ENCODE data around the gene ATAD1.
"Not testable (repeated sequence)": the region's sequence is repeated elsewhere in the genome, so short reads cannot be mapped to it uniquely, and the experiment has no call there.

ATAD1 gene, protein sequence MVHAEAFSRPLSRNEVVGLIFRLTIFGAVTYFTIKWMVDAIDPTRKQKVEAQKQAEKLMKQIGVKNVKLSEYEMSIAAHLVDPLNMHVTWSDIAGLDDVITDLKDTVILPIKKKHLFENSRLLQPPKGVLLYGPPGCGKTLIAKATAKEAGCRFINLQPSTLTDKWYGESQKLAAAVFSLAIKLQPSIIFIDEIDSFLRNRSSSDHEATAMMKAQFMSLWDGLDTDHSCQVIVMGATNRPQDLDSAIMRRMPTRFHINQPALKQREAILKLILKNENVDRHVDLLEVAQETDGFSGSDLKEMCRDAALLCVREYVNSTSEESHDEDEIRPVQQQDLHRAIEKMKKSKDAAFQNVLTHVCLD

DNA sequence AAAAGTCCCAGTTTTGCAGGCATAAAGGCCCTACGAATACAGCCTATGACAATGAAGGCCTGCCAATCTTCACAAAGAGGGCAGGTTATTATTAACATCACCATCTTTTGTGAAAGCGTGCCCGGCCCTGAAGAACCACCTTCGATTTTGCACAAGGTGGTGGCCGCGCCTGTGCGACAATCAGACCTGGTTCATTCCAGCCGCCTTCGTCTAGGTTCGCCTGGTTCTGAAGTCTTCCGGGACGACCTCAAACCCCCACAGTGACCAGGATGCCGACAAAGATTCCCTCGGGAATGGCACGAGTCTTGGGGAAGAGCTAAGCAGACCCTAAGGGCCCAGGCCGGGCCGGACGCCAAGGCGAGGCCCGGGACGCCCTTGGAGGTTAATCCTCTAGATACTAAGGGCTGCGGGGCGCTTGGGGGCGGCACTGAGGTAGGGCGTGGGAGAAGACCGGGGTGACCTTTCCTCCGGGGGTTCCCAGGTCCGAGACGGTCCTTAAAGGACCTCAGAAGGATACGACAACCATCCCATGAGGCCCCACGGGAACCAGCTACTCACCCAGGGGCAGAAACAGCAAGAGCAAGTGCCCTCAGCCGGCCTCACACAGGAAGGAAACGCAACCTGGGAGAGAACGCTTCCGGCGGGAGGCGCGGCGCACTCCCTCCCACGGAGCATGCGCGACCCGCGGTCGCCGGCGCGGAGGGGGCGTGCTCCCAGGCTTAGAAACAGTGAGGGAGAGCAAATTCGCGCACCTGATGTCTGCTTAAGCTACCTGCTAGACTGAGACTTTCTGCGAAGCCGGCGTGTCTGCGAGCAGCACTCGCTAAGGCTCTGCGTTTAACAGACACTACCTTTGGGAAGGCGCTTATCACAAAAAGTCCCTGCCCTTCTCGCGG is at the start of gene ATAD1:
Gene ATAD1 (minus strand): TSS at position 618 of the 896 bp plus-strand sequence. CDS start 3,627 bp downstream, outside the sequence.
- DNase-seq, result peak; percentile 89

DNA sequence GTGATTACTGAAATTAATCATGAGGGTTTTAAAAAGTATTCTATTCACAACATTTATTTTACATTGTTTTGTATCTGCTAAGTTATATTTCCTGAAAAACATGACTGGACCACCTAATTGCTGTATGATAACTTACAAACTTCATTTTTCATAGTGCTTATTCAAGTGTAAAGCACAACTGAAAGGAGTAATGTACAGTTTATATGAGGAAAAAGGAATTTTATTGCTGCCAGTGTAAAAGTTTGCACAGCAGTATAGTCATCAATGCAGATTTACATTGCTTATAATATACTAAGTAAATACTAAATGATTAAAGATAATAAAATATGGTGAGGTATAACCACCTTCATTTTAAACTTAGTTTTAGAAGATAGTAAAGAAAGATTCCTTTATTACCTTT is 49.4 kb upstream of the ATAD1 start:
- DNase-seq, result no peak

DNA sequence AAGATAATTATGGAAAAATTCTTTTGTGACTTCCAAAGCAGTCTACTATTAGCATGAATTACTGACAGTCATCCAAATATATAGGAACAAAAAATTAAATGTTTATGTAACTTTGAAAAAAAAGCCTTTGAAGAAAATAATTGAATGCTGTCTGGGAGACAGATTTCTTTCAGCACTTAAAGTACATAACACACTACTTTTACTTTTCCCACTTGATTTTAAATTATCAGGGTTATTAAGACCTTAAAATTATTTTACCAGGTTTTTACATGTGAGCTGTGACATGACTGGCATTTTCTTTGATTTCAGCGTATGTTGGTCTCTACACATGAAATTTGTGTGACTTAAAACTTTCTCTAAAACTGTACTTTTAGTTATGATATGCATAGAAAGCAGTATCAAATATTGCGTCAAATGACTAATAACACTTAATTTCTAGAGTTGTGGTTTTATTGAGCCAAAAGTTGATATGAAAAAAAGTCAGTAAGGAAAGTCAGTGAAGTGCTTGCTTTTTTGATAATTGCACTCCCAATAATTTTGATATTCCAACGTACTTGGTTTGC is 48.5 kb upstream of the ATAD1 start:
- no peak for DNase-seq

DNA sequence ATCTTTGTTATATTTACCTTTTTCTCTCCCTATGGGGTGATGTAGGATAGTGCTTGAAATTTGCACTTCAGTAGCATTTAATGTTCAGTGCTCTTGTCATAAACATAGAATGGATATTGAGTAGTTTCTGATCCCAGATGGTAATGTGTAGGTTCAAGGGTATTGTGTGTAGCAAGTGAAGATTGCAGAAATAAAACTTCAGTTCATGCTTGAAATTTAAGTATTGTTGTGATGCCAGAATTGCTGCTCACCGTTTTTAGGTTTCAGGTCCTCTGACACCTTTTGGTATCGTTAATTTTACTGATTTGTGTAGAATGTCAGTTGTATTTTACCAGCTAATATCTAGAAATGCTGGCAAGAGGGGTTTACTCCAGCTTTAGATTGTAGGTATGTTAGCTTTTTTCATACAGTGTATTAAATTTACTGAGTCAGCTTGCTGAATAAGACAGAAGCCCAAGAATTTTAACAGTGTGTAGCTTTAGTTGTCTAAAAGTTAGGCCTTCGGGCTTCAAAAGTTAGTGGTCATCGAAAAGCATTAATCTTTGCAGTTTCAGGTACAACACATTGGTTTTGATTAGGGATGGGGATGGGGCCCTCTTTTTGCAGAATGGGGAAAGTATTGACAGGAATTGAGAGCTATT is 47.3 kb upstream of the ATAD1 start:
- no peak for DNase-seq

DNA sequence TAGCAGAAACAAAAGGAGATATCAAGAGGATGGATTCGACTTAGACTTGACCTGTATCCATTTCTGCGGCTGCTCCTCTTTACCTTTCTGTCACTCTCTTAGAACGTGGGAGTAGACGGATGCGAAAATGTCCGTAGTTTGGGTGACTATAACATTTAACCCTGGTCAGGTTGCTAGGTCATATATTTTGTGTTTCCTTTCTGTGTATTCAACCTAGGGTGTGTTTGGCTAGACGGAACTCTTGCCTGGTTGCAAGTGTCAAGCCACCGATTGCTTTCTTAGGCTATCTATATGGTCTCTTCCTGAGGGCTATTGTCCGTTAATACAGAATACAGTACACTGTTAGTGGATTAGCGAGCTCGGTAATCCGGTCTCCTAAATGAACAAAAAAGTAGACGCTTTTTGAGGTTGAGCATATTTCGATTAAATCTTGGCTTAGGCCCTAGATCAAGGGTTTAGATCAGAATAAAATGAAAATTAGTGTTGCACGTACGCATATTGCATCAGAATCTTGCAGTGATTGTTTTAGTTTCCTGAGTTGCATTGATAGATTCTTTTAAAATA is 46.6 kb upstream of the ATAD1 start:
- DNase-seq, result no peak

DNA sequence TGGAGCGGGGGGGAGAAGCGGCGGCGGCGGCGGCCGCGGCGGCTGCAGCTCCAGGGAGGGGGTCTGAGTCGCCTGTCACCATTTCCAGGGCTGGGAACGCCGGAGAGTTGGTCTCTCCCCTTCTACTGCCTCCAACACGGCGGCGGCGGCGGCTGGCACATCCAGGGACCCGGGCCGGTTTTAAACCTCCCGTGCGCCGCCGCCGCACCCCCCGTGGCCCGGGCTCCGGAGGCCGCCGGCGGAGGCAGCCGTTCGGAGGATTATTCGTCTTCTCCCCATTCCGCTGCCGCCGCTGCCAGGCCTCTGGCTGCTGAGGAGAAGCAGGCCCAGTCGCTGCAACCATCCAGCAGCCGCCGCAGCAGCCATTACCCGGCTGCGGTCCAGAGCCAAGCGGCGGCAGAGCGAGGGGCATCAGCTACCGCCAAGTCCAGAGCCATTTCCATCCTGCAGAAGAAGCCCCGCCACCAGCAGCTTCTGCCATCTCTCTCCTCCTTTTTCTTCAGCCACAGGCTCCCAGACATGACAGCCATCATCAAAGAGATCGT is 46.0 kb upstream of the ATAD1 start:
- peak; percentile 21 for DNase-seq

DNA sequence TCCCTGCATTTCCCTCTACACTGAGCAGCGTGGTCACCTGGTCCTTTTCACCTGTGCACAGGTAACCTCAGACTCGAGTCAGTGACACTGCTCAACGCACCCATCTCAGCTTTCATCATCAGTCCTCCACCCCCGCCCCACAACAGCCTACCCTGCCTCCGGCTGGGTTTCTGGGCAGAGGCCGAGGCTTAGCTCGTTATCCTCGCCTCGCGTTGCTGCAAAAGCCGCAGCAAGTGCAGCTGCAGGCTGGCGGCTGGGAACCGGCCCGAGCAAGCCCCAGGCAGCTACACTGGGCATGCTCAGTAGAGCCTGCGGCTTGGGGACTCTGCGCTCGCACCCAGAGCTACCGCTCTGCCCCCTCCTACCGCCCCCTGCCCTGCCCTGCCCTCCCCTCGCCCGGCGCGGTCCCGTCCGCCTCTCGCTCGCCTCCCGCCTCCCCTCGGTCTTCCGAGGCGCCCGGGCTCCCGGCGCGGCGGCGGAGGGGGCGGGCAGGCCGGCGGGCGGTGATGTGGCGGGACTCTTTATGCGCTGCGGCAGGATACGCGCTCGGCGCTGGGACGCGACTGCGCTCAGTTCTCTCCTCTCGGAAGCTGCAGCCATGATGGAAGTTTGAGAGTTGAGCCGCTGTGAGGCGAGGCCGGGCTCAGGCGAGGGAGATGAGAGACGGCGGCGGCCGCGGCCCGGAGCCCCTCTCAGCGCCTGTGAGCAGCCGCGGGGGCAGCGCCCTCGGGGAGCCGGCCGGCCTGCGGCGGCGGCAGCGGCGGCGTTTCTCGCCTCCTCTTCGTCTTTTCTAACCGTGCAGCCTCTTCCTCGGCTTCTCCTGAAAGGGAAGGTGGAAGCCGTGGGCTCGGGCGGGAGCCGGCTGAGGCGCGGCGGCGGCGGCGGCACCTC is 45.3 kb upstream of the ATAD1 start, which contains the start of the genes KLLN and PTEN:
Gene KLLN (minus strand): TSS at position 481 of the 891 bp plus-strand sequence. CDS start 1,046 bp downstream, outside the sequence.
Gene PTEN (plus strand): TSS at position 573 of the 891 bp plus-strand sequence. CDS start 845 bp downstream, outside the sequence.
- DNase-seq, result peak; percentile 74

DNA sequence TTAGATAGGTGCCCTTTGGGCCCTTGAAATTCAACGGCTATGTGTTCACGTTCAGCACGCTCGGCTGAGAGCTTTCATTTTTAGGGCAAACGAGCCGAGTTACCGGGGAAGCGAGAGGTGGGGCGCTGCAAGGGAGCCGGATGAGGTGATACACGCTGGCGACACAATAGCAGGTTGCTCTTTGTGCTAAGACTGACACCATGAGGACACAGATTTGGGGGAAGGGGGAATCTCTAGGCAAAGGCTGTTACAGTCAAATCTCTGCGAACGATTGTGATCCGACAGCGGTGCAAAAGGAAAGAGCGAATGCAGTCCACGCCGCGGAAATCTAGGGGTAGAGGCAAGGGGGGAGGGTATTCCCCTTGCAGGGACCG is 44.6 kb upstream of the ATAD1 start:
- DNase-seq, result no peak

DNA sequence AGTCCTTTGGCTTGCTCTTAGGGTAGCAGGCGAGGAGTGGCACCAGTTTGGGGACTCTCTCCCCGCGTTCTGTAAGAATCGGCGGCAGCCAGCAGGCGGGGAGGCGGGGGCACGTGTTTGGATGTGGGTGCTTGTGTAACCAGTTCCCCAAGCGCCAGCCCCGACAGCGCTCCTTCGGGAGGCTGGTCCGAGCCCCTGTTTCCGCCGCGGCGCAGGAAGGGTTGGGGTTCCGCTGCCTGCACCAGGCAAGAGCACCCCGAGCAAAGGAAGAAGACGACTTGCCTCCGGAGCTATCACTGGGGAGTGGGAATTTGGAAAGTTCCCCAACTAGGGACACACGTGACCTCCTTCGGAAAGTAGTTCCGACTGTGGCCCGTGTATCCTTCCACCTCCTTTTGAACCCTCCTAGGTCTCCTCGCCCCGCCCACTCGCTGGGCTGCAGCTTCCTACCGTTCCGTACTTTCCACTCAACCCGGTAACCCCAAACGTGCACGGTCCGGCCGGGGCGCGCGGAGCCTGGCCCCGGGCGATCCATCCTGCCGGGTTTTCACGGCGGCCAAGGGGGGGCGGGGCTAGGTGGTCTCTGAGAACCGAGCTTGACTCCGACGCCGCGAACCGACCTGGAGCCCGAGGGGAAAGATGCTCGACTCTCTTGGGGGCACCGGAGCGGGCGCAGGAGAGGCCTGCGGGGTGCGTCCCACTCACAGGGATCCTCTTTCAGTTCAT is 44.1 kb upstream of the ATAD1 start:
- DNase-seq, result peak; percentile 91

DNA sequence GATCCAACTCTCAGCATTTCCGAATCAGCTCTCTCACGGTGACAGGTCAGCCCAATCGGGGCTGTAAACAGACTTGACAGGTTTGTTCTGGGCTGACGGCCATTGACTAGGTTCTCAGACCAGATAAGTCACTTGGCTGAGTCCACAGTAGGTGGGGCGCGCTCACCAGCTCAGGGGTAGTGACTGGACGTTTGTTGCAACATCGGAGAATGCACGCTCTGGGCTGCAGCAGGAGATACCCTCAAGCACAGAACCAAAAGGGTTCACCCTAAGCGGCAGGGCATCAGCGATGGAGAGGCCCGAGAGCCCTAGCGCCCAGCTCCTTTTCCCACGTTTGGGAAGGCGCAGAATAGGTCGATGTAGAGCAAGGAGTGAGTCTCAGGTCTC is 43.5 kb upstream of the ATAD1 start:
- peak; percentile 2 for DNase-seq

DNA sequence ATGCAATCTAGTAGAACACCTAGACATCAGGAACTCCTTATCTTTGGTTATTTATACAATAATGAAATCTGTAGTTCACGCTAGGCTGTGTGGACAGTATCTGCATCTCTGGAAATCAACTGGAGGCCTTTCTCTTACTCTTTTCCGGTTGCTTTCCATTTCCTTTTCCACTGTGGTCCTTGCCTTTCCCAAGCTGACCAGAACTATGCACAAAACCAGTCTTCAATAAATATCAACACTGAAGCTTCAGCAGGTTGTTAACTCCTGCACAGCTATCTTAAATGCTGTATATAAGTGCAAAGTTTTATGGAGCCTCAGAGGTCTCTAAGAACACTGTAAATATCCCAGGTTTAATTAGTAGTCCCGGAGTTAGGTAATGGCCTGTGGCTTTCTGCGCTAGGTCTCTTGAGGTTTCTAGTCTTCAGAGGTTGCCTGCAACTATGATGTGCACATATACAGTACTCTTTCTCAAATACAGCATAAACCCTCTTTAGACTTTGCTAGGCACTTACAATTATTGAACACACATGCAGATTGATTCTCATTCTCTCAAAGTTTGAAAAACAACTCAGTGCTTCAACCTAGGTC is 42.9 kb upstream of the ATAD1 start:
- DNase-seq, result no peak

DNA sequence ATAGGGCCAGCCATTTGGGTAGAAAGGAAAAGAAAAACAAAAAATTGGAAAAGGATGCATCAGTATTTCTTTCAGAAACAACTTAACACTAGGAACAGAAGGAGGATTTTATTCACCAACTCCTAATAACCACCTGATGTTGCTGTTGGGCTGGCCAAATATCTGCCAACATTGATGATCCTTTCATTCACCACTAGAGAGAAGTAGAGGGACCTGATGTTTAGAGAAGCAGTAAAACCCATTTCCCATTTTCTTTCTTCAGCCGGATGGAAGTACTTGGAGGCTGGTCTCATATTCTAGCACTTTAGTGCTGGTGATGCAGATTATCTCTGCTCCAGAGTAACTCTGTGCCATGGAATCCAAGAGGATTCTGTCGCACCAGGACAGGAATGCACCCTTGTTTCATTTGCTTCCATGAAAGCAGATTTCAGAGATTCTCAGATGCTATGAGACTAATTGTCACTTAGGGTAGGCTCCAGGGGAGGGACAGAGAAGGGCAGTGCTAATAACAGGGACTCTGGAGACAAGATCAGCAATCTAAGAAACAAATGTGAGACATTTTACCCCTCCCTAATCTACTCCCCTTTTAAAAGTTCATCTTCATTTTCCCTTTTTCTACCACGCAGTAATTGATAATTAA is 42.2 kb upstream of the ATAD1 start:
- no peak for DNase-seq

DNA sequence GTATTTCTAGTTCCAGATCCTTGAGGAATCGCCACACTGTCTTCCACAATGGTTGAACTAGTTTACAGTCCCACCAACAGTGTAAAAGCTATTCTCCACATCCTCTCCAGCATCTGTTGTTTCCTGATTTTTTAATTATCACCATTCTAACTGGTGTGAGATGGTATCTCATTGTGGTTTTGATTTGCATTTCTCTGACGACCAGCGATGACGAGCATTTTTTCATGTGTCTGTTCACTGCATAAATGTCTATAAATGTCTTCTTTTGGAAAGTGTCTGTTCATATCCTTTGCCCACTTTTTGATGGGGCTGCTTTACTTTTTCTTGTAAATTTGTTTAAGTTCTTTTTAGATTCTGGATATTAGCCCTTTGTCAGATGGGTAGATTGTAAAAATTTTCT is 37.6 kb upstream of the ATAD1 start:
- not testable (repeated sequence) for DNase-seq

DNA sequence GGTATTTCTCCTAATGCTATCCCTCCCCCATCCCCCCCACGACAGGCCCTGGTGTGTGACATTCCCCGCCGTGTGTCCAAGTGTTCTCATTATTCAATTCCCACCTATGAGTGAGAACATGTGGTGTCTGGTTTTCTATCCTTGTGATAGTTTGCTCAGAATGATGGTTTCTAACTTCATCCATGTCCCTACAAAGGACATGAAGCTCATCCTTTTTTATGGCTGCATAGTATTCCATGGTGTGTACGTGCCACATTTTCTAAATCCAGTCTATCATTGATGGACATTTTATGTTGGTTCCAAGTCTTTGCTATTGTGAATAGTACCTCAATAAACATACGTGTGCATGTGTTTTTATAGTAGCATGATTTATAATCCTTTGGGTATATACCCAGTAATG is 37.2 kb upstream of the ATAD1 start:
- DNase-seq, result not testable (repeated sequence)

DNA sequence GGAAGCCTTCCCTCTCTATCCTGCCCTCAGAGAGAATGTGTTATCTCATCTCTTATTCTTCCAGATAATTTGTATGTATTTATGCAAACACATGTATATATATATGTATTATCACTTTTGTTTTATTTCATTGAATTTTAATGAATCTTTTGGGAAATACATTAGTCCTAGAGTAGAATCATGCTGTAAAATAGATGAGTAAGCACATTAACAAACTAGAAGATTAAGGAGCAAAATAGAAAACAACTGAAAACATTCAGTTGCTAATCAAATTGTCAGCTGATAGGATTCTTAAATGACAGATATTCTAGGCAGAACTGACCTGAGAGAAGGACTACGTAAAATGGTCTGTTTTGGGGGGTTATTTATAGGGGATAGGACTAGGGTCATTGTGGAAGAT is 34.1 kb upstream of the ATAD1 start:
- DNase-seq, result no peak

DNA sequence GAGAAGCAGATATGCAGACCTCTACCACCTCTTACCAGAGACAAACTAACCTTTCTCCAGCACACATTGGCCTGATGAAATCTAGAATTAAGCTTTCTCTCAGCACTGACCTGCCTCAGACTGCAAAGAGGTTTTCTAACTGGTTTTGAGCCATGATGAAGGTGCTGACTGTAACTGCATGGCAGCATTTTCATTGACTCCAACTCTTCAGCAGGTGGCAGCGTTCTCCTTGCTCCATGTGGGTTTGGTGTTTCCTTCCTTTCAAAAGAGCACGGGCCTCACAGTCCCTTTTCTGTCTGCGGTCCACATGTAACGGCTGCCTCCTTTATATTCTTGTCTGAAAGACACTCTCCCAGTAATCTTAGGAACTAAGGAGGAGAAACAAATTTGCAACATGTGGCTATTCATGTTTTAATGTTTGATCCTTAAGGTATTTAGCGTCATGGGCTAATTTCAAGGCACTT is 32.7 kb upstream of the ATAD1 start:
- DNase-seq, result peak; percentile 25

DNA sequence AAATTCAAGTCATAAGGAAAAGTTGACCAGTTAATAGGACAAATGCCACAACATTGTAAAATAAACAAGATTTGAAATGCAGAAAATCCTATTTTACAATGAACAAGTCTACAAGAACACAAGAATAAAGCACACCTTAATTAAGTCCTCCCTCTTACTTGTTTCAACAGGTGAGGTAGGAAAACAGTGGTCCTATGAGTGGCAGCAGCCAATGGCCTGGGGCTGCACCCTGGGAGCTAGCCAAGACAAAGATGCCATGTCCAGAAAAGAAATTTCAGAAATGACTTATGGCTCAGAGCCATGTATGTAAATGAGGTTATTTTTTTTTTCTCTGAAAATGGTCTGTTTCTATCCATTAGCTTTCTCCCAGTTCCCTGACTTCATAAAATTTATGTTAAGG is 31.0 kb upstream of the ATAD1 start:
- DNase-seq, result no peak

DNA sequence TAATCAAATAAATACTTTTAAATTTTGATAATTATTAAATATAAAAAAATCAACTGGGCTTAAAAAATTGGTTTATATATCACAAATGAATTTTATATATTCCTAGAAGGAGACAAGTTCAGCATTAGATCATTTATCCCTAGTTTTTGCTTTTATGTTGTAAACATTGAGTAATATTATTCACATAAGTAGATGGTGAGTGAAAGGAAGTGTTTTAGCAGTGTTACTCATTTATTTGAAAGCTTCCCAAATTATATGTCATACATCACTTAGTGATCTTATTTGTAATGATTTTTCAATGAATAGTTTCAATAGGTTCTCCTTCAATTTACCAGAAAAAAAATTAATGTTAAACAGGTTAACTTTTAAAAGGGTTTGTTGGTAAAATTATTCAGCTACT is 29.5 kb upstream of the ATAD1 start:
- no peak for DNase-seq

DNA sequence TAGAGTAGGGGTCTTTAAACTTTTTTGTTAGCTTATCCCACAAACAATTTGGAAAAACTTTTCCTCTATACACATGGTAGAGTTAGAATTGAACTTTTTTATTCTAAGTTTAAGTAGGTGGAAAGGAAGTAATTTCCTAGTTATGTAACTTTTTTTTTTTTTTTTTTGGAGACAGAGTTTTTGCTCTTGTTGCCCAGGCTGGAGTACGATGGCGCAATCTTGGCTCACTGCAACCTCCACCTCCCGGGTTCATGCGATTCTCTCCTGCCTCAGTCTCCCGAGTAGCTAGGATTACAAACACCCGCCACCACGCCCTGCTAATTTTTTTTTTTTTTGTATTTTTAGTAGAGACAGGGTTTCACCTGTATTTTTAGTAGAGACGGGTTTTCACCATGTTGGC is 28.7 kb upstream of the ATAD1 start:
- not testable (repeated sequence) for DNase-seq

All from activated effector memory CD4-positive, alpha-beta T cell treated with Interleukin-2 at 50 U/mL for 16 hours (primary cell).